Endometrial microvascular endothelial cells (primary cell): ENCODE measurements around the gene DRAXIN. TPM values are rescaled to one million over a fixed set of nuclear protein-coding genes. Genes with fewer than 3 reads are reported as not detected.

ENCODE experiments used
- in situ Hi-C: cut with HindIII; loops from 2 replicates; pipeline ENCODE4 v1.10.0; 2017; ENCODE audit warnings: low sequenced_read_pairs, low pct_unique_long_range_greater_than_20kb; ENCODE audit errors: inconsistent ontology term
- total RNA-seq: library from RNA; depleted of rRNA; stranded (reverse); fragments of >200 nt; gene quantifications from one replicate; pipeline ENCODE4 v1.2.3, GENCODE V29; 2015; ENCODE audit errors: inconsistent ontology term

DRAXIN gene
- total RNA-seq, 1 donor from 2014 or later: not detected

- in situ Hi-C loops: no loop called here
Measured at GRCh38 chr1:11704691-11705475, 13.4 kb downstream of the DRAXIN start.

- in situ Hi-C loops: no loop called here
Measured at GRCh38 chr1:11705596-11705995, 14.1 kb downstream of the DRAXIN start.

GRCh38 chr1:11706292-11706691 is 14.8 kb downstream of the DRAXIN start:
- in situ Hi-C loops: no loop called here

DNA sequence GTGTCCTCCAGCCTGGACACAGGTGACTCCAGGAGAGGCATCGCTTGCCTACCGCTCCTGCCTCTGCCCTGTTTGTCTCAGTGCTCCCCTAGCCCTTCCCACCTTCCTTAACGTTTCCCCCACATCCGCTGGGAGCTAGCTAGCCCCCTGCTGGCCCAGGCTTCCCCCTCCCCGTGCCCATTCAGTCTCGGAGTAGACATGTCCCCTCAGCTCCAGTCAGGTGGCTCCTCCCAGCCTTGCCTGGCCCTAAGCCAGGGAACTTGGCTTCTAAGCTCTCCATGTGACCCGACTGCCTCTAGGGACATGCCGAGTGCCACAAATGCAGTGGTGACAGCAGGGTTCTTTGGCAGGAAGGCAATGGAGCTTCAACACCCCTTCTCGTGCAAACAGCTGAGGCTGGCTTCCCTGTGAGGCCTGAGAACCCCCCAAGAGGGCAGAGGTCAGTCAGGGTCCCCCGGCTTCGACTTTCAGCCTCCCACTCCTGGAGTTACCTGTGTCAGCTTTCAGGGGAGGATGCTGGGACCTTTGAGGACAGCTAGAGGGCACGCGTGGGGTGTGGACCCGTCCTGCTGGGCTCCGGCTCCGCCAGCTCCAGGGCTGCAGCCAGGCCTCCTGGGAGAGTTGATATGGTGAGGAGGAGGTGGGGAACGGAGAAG is 16.2 kb downstream of the DRAXIN start:
- in situ Hi-C loops: no loop called here

- in situ Hi-C loops: no loop called here
Measured at GRCh38 chr1:11708554-11709350, 17.2 kb downstream of the DRAXIN start.

GRCh38 chr1:11711490-11711889 is 20.0 kb downstream of the DRAXIN start:
- in situ Hi-C loops: loop anchor here (10.0 kb wide), 1 partner anchor 47 kb away; the partner anchor contains the start of gene FBXO6

DNA sequence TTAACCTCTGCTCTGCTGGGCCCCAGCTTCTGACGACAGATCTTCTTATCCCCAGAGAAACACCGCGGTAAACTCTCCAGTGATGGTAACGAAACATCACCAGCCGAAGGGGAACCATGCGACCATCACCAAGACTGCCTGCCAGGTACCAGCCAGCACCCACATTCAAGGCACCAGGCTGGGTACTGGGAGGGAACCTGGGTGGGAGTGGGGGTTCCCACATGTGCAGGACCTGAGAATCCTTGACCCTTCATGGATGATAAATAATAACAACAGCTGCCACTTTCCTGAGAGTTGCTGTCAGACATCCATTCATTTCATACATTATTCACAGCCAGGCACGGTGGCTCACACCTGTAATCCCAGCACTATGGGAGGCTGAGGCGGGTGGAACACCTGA is 20.8 kb downstream of the DRAXIN start:
- in situ Hi-C loops: loop anchor here (10.0 kb wide), 1 partner anchor 47 kb away; the partner anchor contains the start of gene FBXO6

DNA sequence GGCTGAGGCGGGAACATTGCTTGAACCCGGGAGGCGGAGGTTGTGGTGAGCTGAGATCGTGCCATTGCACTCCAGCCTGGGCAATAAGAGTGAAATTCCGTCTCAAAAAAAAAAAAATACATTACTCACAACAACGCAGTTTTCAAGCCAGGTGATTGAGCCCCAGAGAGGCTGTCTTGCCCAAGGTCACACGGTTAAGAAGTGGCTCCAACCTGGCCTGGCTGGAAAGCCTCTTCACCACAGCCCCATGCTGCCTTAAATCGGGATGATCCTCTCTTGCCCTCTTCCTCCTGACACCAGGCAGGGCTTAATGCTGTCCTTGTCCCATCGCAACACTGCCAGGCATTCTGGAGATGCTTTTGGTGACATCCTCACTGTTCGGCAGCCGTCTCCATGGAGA is 21.6 kb downstream of the DRAXIN start:
- in situ Hi-C loops: loop anchor here (10.0 kb wide), 1 partner anchor 48 kb away; the partner anchor contains the start of gene FBXO6

DNA sequence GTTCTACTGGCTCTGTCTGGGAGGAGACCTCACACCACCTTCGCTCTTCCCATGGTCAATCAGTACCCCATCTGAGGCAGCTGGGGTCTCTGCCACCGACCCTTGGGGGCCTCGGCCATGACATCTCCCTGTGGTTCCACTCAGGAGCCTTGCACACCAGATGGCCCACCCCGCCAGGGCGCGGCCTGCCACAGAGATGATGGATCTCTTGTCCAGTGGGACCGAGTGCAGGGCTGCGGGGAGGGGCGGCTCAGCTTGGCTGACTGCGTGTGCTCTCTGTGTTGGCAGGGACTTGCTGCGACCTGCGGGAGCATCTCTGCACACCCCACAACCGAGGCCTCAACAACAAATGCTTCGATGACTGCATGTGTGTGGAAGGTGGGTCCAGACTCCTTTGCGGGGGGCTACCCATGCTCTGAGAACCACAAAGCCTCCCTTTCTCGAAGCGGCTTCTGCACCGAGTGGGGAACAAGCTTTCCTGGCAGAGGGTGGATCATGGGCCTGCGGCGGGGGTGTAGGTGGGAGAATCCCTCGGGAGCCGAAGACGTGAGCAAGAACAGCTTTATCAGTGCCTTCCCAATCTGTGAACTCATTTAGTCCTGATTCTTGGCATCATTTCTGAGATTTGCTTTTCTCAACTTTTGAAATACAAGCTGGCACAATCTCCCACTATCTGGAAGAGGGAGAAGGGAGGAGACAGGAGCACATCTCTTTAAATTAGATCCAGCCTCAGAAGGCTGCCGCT is 23.5 kb downstream of the DRAXIN start:
- in situ Hi-C loops: loop anchor here (10.0 kb wide), 1 partner anchor 50 kb away; the partner anchor contains the start of gene FBXO6

DNA sequence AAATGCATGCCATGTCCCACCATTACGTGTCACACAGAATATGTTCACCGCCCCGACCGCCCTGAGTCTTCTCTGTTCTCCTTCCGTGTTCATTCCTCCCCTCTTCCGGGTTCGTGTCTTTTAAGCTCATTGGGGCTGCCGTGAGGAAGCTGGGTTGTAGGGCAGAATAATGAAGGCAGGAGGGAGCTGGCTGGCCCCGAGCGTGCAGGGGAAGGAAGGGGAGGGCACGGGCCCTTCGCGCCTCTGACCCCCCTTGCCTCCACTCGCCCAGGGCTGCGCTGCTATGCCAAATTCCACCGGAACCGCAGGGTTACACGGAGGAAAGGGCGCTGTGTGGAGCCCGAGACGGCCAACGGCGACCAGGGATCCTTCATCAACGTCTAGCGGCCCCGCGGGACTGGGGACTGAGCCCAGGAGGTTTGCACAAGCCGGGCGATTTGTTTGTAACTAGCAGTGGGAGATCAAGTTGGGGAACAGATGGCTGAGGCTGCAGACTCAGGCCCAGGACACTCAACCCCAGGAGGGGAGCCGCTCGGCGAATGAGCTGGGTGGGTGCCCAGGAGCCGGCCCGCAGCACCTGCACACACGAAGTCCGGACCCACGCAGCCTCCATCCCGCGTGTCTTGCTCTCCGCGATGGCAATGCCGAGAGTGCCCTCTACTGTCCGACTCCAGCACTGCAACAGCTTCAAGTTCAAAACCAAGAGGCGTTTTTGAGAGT is 28.0 kb downstream of the DRAXIN start:
- in situ Hi-C loops: loop anchor here (10.0 kb wide), 1 partner anchor 55 kb away; the partner anchor contains the start of gene FBXO6

DNA sequence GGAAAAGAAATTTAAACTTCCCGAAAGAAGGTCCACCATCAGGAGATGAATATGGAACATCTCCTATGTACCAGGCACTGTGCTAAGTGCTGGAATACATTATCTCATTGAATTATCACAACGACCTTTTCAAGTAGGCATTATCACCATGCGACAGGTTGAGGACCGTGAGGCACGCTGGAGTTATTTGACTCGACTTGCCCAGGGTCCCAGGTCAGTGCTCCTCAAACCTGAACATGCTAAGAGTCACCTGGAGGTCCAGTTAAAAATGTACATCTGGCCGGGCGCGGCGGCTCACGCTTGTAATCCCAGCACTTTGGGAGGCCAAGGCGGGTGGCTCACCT is 28.5 kb downstream of the DRAXIN start:
- in situ Hi-C loops: no loop called here

- in situ Hi-C loops: no loop called here
Measured at GRCh38 chr1:11720525-11720924, 29.0 kb downstream of the DRAXIN start.

DNA sequence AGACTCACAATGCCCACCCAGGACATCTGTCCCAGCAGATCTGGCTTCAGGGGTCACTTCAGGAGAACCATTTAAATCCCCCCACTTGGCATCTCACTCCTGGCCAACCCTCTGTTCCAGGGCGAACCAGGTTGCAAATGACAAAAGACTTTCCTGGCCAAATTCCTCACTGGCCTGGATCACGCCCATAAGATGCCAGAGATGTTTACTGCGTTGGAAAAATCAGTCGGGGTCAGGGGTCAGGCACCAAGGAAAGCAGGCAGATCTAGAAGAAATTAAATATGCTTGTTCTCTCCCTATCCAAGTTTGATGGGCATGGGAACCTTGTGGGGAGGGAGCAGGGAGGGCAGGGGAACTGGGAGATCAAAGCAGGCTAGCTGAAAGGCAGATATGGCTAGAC is 29.8 kb downstream of the DRAXIN start:
- in situ Hi-C loops: no loop called here

DNA sequence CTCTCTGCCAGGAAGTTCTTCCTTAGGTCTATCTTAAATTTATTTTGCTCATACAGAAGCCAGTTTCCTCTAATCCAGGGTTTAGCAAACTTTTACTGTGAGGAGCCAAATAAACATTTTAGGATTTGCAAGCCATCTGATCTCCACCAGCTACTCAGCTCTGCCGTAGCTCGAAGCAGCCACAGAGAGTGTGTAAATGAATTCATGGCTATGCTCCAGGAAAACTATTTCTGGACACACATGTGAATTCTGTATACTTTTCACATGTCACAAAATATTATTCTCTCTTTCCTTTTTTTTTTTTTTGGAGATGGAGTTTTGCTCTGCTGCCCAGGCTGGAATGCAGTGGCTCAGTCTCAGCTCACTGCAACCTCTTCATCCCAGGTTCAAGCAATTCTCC is 31.0 kb downstream of the DRAXIN start:
- in situ Hi-C loops: no loop called here

GRCh38 chr1:11725616-11726015 is 34.1 kb downstream of the DRAXIN start:
- in situ Hi-C loops: no loop called here

DNA sequence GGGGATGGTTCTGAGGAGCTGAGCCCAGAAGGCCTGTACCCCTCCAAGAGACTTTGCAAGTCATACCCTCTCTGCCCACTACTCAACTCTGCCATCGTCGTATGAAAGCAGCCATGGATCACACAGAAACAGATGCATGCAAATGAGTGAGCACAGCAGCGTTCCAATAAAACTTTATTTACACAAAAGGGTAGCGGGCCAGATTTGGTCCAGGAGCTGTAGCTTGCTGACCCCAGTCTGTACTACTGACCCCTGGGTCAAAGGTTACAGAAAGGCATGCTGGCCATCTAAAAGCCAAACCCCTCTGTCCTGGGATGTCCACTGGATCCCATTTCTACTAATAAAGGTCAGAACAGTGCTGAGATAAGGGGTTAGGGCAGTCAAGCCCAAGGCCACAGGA is 35.6 kb downstream of the DRAXIN start:
- in situ Hi-C loops: no loop called here

DNA sequence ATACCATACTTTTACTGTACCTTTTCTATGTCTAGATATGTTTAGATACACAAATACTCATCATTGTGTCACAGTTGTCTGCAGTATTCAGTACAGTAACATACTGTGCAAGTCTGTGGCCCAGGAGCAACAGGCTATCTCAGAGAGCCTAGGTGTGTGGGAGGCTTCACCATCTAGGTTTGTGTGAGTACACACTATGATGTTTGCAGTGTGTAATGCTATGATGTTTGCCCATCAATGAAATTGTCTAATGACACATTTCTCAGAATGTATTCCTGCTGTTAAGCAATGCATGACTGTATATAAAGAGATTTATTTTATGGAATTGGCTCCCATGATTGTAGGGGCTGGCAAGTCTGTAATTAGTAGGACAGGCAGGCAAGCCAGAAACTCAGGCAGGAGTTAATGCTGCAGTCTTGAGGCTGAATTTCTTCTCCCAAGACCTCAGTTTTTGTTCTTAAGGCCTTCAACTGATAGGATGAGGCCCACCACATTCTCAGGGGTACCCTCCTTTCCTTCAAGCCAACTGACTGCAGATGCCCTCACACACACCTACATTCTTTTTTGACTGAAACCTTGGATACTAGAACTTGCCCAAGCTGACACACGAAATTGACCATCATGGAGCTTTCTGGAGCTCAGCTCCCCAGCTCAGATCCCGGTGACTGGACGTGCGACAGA is 36.8 kb downstream of the DRAXIN start:
- in situ Hi-C loops: no loop called here

DNA sequence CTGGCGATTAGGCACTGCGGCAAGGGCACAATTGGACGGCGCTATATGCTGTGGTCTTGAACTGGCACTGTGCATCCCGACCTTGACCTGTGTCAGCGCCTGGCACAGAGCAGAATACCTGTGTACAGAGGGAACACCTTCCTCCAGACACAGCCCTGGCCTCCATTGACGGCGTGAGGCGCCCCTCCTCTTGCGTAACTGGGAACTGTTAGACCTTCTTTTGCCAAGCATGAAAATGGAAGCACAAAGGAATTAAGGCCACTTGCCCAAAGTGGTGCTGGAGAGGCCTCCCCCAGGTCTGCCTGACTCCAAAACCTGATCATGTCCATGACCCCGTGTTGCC is 37.6 kb downstream of the DRAXIN start:
- in situ Hi-C loops: no loop called here
